Activated naive CD8-positive, alpha-beta T cell treated with anti-CD3 and anti-CD28 coated beads, Interleukin-2, amount 10 ng/mL, durations not matched to agents 7 days and 5 days (primary cell): ENCODE results near the gene VPS52. TPM values are rescaled to one million over a fixed set of nuclear protein-coding genes. Genes with fewer than 3 reads are reported as not detected.

Experiments
- ATAC-seq: fragments of 150-1000 bp; cut with Tn5 transposase; one replicate; pipeline ENCODE4 v1.10.0; 2021; ENCODE audit warnings: low read depth, moderate library complexity
- POLR2A ChIA-PET: fragments of 350-600 bp; sonication (Branson Sonifier 250); formaldehyde crosslinking; loops from one replicate; lab custom pipeline; 2021; ENCODE audit warnings: antibody characterized with exemption; lab: Charles Lee
- DNase-seq: peaks from one replicate; pipeline ENCODE4 v3.0.0; 2021
- H3K27ac Mint-ChIP-seq: one replicate; pipeline ENCODE4 v1.8.0; 2022; ENCODE audit warnings: mild to moderate bottlenecking, mixed read lengths
- H3K27me3 Mint-ChIP-seq: one replicate; pipeline ENCODE4 v1.8.0; 2022; ENCODE audit warnings: mild to moderate bottlenecking, moderate library complexity, mixed read lengths
- H3K36me3 Mint-ChIP-seq: one replicate; pipeline ENCODE4 v1.8.0; 2021; ENCODE audit warnings: mild to moderate bottlenecking, mixed read lengths
- H3K4me1 Mint-ChIP-seq: one replicate; pipeline ENCODE4 v1.8.0; 2021; ENCODE audit warnings: mixed read lengths
- H3K4me3 Mint-ChIP-seq: one replicate; pipeline ENCODE4 v1.8.0; 2022; ENCODE audit warnings: mild to moderate bottlenecking, moderate library complexity, mixed read lengths
- H3K9me3 Mint-ChIP-seq: one replicate; pipeline ENCODE4 v1.8.0; 2021; ENCODE audit warnings: mixed read lengths
- total RNA-seq, 2 experiments: library from RNA; stranded (reverse); gene quantifications; one replicate each; pipeline ENCODE4 v1.2.3, GENCODE V29; 2021

VPS52 gene
- total RNA-seq, 2 experiments from 2014 or later, result 72.3 to 76.0 TPM

DNA sequence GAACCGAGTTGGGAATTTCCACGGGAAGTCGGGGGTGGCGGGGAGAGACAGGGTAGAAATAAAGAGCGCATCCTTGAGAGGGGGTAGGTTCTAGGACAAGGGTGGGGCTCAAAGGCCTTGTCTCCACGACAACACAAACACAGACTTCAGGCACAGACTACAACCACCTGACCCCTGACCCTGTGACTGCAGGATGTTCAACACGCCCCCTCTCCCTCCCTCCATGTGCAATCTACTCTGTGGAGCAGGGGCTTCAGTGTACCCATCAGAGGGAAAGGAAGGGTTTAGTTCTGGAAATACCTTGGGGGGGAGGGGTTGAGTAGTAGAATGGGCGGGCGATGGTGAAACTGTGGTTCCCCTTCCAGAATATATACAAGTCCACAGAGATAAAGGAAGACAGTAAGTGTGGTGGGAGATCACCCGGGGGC lies 42.9 kb upstream of the VPS52 start:
- Mint-ChIP-seq H3K4me1 (peaks cover 47% of the 10 kb centered on the region), H3K9me3 (no peaks in the 10 kb centered on the region), H3K36me3 (peaks cover 42% of the 10 kb centered on the region), H3K4me3 (peak overlapping the region; percentile 98), H3K27ac (peak overlapping the region; percentile 97), H3K27me3 (no peaks in the 10 kb centered on the region)
- peak; percentile 61 for DNase-seq
- POLR2A ChIA-PET, result interaction anchor here (1.2 to 2.5 kb wide), 2 partner anchors 30 to 37 kb away, joined by 4 to 20 read pairs; partner anchors contain the start of gene B3GALT4
- peak; percentile 13 for ATAC-seq

DNA sequence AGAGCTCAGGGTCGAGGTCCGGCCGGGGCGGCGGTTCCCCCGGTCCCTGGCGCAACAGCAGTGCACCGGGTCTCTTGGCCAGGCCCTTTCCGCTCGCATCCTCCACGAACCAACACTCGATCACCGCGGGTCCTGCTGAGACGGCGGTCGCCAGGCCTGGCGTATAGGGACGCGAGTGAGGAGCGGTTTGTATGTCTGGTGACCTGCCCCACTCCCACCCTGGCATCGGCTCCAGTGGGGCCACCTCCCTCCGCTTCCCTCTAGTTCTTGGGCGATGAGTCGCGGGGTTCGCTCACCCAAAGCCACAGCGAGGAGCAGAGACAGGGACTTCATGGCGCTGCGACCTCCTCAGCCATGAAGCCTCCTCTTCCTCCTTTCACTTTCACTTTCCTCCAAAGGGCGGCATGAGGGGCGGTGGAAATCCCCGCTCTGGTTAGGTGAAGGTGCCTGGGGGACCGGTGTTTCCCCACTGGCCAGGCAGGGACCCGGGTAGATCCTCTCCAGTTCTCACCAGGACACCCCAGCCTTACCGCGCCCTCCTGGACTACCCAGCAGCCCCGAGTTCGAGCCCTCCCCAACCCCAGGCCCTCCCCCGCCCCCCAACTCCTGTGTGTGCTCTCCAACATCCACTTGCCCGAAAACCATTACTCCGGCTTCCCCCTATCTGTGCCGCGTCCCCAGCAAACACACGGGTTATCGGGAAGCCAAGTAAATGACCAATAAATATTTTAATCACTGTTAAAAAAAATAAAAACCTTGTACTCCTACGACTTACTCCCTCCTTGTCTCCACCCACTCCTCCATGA lies 42.2 kb upstream of the VPS52 start, which contains the start of gene TAPBP:
TAPBP (minus strand) TSS at position 370 of the 806 bp plus-strand sequence; CDS start at position 333, 37 bp downstream.
- H3K27me3 Mint-ChIP-seq, result no peaks in the 10 kb centered on the region
- no peaks in the 10 kb centered on the region for H3K9me3 Mint-ChIP-seq
- H3K36me3 Mint-ChIP-seq, result peaks cover 38% of the 10 kb centered on the region
- POLR2A ChIA-PET, result interaction anchor here (0.6 to 2.8 kb wide), 16 partner anchors 11 to 342 kb away, joined by 3 to 62 read pairs (median 4); partner anchors contain the start of genes B3GALT4, BAK1, CUTA and PFDN6
- H3K4me3 Mint-ChIP-seq, result peak within 1 kb of the TSS; percentile 98
- ATAC-seq (peak; percentile 51), DNase-seq (peak; percentile 82)
- H3K4me1 Mint-ChIP-seq, result peaks cover 43% of the 10 kb centered on the region
- peak within 1 kb of the TSS; percentile 97 for H3K27ac Mint-ChIP-seq

DNA sequence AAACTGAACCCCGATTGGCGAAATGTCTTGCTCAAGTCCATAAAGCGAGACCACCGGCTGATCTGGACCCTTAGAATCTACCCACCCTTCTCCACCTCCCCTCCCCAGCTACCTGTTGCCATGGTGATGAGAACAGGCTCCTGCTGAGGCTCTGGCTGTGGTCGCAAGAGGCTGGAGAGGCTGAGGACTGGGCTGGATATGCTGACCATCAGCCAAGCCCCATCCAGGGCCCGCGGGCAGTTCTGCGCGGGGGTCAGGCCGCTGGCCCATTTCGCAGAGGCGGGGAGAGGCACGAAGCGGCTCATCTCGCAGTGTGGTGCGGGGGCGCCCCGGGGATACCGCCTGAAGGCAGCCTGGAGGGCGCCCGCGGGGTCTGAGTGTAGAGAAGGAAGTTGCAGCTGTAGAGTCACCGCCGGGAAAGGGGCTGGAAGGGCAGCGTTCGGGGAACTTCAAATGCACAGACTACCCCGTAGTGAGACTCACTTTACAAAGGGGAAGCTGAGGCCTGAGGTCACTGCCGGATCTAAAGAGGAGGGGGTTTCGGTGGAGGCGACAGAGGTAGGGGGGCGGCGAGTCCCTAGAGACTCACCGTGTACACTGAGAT lies 41.5 kb upstream of the VPS52 start:
- Mint-ChIP-seq H3K4me3 (peak overlapping the region; percentile 98), H3K27ac (peak overlapping the region; percentile 97), H3K27me3 (no peaks in the 10 kb centered on the region), H3K36me3 (peaks cover 36% of the 10 kb centered on the region), H3K9me3 (no peaks in the 10 kb centered on the region), H3K4me1 (peaks cover 40% of the 10 kb centered on the region)
- peak; percentile 68 for DNase-seq
- peak; percentile 2 for ATAC-seq
- POLR2A ChIA-PET, result interaction anchor here (0.6 to 2.8 kb wide), 15 partner anchors 12 to 341 kb away, joined by 3 to 62 read pairs (median 5); partner anchors contain the start of genes B3GALT4, BAK1, CUTA and PFDN6

DNA sequence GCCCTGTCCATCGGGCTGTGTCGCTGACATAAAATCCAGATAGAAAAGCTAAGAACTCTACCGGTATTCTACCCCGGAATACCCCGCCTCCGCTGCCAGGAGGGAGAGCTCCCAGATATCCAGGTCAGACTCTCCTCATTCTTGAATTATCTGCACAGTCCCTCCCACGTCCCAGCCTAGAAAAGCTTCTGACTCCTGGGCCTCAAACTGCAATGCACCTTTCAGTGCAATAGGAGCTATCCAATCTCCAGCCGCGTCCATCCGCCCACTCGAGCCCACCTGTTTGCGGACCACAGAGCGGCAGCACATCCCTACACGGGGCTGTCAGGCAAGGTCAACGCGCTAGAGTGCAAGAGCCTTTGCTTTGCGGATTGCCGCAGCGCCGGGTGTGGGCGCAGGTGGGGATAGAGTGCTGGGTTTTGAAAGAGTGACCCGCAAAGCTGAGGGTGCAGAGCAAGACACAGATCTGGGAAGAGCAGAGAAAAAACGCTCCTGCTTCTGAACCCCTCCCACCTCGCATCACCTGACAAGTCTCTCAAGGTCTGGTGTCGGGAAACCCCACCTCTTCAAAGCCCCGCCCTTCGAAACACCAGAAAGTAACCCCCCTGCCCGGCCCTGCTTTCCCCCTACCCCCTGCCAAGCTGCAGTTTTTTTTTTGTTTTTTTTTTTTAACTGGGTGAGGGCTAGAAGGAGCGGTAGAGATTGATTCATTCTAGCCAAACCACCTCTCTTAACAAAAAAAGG lies 40.9 kb upstream of the VPS52 start:
- peak overlapping the region; percentile 98 for H3K4me3 Mint-ChIP-seq
- no peaks in the 10 kb centered on the region for H3K9me3 Mint-ChIP-seq
- DNase-seq (peak; percentile 71), ATAC-seq (peak; percentile 34)
- no peaks in the 10 kb centered on the region for H3K27me3 Mint-ChIP-seq
- H3K36me3 Mint-ChIP-seq, result peaks cover 36% of the 10 kb centered on the region
- POLR2A ChIA-PET, result interaction anchor here (0.5 to 2.8 kb wide), 15 partner anchors 13 to 341 kb away, joined by 3 to 62 read pairs (median 3); partner anchors contain the start of genes B3GALT4, BAK1, CUTA and PFDN6
- peak overlapping the region; percentile 97 for H3K27ac Mint-ChIP-seq
- peaks cover 38% of the 10 kb centered on the region for H3K4me1 Mint-ChIP-seq

DNA sequence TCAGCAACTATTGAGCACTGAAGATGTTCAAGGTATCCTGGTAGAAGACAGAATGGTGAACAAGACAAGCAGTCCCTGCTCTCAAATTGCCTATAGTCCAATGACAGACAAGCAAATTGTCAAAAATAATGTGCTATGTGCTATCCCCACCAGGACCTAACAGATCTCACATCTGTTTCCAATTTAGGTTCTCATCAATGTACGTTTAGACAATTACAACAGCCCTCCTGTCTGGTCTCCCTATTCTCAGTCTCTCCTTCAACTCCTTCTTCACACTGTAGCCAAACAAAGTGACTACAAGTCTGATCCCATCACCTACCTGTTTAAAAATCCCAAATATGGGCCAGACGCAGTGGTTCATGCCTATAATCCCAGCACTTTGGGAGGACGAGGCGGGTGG lies 34.7 kb upstream of the VPS52 start:
- Mint-ChIP-seq H3K4me3 (no peak overlapping the region), H3K9me3 (no peaks in the 10 kb centered on the region), H3K27me3 (no peaks in the 10 kb centered on the region), H3K36me3 (peaks cover 19% of the 10 kb centered on the region), H3K4me1 (peaks cover 26% of the 10 kb centered on the region), H3K27ac (peak overlapping the region; percentile 26)
- ATAC-seq (no peak), DNase-seq (no peak)
- POLR2A ChIA-PET, result no interaction called here

DNA sequence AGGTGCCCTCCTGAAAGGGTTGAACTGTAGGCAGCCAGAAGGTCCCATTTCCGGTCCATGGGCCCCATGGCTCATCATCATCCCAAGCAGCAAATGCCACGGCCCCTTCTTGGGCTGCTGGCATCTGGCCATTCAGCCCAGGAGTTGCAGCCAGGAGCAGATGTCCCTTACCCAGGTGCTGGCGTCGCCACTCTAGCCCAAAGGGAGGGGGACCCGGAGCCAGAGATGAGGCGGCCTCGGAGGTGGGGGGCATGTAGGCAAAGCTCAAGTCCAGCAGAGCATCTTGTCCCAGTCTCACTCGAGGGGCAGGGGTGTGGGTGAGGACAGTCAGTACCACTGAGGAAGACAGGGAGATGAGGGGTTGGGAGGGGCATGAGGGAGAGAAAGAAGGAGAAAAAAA lies 33.4 kb upstream of the VPS52 start:
- no peaks in the 10 kb centered on the region for H3K27me3 Mint-ChIP-seq
- H3K4me1 Mint-ChIP-seq, result peaks cover 28% of the 10 kb centered on the region
- no peak overlapping the region for H3K4me3 Mint-ChIP-seq
- no peak for DNase-seq
- no peak for ATAC-seq
- peaks cover 22% of the 10 kb centered on the region for H3K36me3 Mint-ChIP-seq
- H3K27ac Mint-ChIP-seq, result peak overlapping the region; percentile 38
- POLR2A ChIA-PET, result no interaction called here
- H3K9me3 Mint-ChIP-seq, result no peaks in the 10 kb centered on the region

DNA sequence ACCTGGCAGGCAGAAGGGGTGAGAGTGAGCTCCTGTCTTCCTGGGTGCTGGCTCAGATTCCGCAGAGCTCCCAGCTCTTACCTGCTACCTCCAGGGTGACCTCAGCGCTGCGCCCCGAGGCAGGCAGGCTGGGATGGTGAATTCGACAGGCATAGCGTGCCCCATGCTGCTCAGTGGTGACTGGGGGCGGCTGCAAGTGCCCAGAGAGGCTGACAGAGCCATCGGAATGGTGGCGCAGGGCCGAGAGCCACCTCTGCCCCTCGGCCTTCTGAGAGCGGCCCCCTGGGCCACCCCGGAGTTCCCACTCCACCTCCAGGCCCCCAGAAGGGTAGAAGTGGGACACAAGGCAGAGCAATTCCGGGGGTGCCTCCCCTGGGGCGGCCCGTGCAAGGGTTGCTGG lies 32.5 kb upstream of the VPS52 start:
- Mint-ChIP-seq H3K4me3 (no peak overlapping the region), H3K27me3 (no peaks in the 10 kb centered on the region), H3K4me1 (peaks cover 33% of the 10 kb centered on the region), H3K27ac (no peak overlapping the region), H3K9me3 (no peaks in the 10 kb centered on the region), H3K36me3 (peaks cover 27% of the 10 kb centered on the region)
- DNase-seq, result no peak
- no peak for ATAC-seq
- POLR2A ChIA-PET, result interaction anchor here (1.3 kb wide), 1 partner anchor 27 kb away, joined by 3 read pairs; the partner anchor contains the start of gene B3GALT4

DNA sequence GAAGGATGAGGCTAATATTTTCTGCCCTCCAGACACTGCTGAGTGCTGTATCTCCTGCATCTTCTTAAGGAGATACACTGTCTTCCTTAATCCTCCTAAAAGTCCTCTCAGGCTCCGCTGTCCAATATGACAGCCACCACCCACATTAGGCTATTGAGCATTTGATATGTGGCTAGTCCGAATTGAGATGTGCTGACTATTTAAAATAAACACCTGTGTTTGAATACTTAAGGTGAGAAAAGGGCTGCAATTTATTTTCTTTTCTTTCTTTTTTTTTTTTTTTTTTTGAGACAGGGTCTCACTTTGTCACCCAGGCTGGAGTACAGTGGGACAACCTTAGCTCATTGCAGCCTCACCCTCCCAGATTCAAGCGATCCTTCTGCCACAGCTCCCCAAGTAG lies 30.2 kb upstream of the VPS52 start:
- peaks cover 32% of the 10 kb centered on the region for H3K4me1 Mint-ChIP-seq
- POLR2A ChIA-PET, result interaction anchor here (0.6 to 5.8 kb wide), 8 partner anchors 9 to 79 kb away, joined by 4 to 44 read pairs (median 8); partner anchors contain the start of genes B3GALT4, PFDN6, RPS18 and TAPBP

DNA sequence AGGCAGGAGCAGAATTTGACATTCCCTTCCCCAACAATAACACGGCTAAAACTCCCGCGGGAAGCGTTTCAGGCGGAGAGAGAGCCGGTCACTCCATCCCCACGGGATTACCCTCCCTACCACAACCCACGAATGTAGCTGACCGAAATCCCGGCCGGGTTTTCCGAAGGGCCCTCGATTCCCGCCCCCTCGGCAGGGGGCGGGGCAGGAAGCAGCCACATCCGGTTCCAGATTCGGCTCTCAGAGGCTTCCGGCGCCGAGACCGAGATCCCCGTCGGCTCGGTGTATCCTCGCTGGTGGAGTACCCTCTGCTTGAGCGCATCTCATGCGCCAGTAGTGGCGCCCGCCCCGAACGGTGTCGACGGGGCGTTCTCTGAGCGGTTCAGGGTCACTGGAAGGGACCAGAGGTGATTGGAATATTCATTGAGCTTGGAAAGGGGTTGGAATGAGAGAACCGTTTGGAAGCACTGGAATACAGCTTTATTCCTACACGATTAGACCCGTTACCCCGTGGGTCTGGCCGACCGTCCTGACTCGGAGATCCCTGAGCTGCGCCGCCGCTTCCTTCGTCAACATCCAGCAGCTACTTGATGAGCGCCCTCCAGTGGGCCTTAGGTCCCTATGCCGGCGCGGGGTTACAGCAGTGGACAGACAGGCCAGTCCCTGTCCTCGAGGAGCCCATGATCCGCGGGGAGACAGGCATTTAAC lies 27.7 kb upstream of the VPS52 start:
- Mint-ChIP-seq H3K4me3 (peak overlapping the region; percentile 99), H3K9me3 (no peaks in the 10 kb centered on the region), H3K27ac (peak overlapping the region; percentile 99), H3K27me3 (no peaks in the 10 kb centered on the region), H3K36me3 (peaks cover 26% of the 10 kb centered on the region), H3K4me1 (peaks cover 20% of the 10 kb centered on the region)
- POLR2A ChIA-PET, result interaction anchor here (0.7 to 5.8 kb wide), 23 partner anchors 8 to 1109 kb away, joined by 3 to 69 read pairs (median 5); partner anchors contain the start of genes B3GALT4, PBX2, PFDN6 and PHF1
- DNase-seq (peak; percentile 94), ATAC-seq (peak; percentile 85)

More for the DNA sequence above, 30.2 kb upstream of the VPS52 start:
- Mint-ChIP-seq H3K4me3 (no peak overlapping the region), H3K36me3 (peaks cover 26% of the 10 kb centered on the region), H3K27me3 (no peaks in the 10 kb centered on the region), H3K27ac (no peak overlapping the region), H3K9me3 (no peaks in the 10 kb centered on the region)
- ATAC-seq, result no peak
- DNase-seq, result no peak

DNA sequence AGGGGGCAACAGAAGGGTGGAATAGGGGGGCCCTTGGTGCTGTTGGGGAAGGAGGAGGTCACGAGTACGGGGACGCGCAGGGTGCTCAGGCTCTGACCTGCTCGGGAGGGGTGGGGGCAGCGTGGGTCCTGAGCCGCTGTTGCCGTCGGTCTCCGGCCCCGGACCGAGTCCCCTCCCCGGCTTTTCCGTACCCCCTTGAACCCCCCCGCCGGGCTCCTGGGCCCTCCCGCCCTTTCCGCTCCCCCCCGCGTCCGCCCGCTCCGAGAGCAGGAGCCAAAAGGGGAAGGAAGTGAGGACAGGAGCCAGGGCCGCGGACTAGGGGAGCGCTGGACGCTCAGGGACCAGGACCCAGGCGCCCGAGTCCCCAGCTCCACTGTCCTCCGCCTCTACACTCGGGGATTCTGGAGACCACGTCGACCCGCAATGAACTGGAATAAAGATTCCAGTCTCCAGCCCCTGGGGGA lies 27.1 kb upstream of the VPS52 start, which contains the start of gene RGL2:
RGL2 (minus strand) TSS at position 170 of the 464 bp plus-strand sequence. CDS start 332 bp downstream, outside the sequence.
- Mint-ChIP-seq H3K9me3 (no peaks in the 10 kb centered on the region), H3K4me1 (peaks cover 19% of the 10 kb centered on the region)
- POLR2A ChIA-PET, result interaction anchor here (0.9 to 5.8 kb wide), 18 partner anchors 9 to 1109 kb away, joined by 3 to 69 read pairs (median 6); partner anchors contain the start of genes B3GALT4, PBX2, PFDN6 and PHF1

DNA sequence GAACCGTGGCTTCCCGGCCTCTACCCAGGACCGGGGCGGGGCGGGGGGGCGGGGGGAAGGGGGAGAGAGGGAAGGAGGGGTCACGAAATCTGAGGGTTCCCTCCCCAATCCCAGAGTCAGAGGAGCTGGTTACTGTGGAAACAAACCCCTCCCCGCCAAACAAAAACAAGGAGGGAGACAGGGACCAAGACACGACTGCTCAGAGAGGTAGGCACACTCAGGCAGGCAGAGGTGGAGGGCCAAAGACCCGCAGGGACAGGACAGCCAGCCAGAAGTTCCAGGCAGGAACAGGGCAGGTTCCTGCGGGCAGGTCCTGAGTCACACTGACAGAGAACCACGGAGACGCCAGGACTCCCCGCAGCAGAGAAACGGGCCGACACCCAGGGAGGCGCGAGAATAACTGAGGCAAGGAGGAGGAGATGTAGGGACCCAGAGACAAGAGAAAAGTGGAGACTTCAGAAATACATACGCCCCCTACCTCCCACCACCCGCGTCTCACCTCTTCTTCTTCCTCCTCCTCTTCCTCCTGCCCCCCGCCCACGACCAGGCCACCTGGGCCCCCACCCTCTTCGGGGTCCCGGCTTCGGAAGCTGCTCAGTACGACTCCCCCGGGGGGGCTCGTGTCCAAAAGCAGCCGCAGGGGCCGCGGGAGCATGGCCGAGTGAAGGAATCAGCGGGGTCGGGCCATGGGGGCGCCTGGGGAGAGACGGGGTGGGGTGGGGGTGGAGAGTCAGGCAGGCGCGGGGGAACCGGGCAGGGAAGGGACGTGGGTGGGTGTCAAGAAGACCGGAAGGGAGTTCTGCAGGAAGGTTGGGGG lies 26.5 kb upstream of the VPS52 start:
- DNase-seq (peak; percentile 63), ATAC-seq (peak; percentile 22)
- Mint-ChIP-seq H3K36me3 (peaks cover 22% of the 10 kb centered on the region), H3K9me3 (no peaks in the 10 kb centered on the region), H3K27ac (peak overlapping the region; percentile 99), H3K27me3 (no peaks in the 10 kb centered on the region), H3K4me3 (peak overlapping the region; percentile 99), H3K4me1 (peaks cover 16% of the 10 kb centered on the region)
- POLR2A ChIA-PET, result interaction anchor here (0.6 to 5.8 kb wide), 16 partner anchors 9 to 1108 kb away, joined by 3 to 69 read pairs (median 6); partner anchors contain the start of genes B3GALT4, PBX2, PFDN6 and RPS18

More for the DNA sequence above, 27.1 kb upstream of the VPS52 start, which contains the start of gene RGL2:
- DNase-seq, result peak; percentile 77
- no peaks in the 10 kb centered on the region for H3K27me3 Mint-ChIP-seq
- peak within 1 kb of the TSS; percentile 99 for H3K4me3 Mint-ChIP-seq
- H3K27ac Mint-ChIP-seq, result peak within 1 kb of the TSS; percentile 99
- H3K36me3 Mint-ChIP-seq, result peaks cover 24% of the 10 kb centered on the region
- peak; percentile 48 for ATAC-seq
